HG02588 (cell line): Measurements from ENCODE around the gene CST5.
"Not testable (repeated sequence)": the region's sequence is repeated elsewhere in the genome, so short reads cannot be mapped to it uniquely, and the experiment has no call there.

Experiments
- ATAC-seq: cut with Tn5 transposase; IDR thresholded peaks from one replicate; pipeline ENCODE4 v1.9.1; 2021; ENCODE audit warnings: mild to moderate bottlenecking, moderate library complexity; ENCODE audit not compliant: unreplicated experiment

Gene CST5, protein sequence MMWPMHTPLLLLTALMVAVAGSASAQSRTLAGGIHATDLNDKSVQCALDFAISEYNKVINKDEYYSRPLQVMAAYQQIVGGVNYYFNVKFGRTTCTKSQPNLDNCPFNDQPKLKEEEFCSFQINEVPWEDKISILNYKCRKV

DNA sequence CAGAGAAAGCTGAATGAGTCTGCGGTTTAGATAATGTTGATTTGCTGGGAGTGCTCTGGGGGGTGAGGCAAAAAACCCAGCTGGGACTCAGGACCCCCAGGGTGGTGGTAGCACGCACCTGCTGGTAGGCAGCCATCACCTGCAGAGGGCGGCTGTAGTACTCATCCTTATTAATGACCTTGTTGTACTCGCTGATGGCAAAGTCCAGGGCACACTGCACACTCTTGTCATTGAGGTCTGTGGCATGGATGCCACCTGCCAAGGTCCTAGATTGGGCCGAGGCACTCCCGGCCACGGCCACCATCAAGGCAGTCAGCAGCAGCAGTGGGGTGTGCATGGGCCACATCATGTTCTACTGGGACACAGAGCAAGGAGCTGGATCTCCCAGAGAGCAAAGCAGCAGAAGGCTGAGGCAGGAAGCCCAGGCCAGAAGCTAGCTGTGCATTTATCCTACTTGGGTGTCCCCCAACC lies at the start of gene CST5:
Gene CST5, minus strand, starts transcription at position 421 of the 471 bp plus-strand sequence. Its CDS starts 72 bp downstream, at position 349.
- ATAC-seq, result no peak

DNA sequence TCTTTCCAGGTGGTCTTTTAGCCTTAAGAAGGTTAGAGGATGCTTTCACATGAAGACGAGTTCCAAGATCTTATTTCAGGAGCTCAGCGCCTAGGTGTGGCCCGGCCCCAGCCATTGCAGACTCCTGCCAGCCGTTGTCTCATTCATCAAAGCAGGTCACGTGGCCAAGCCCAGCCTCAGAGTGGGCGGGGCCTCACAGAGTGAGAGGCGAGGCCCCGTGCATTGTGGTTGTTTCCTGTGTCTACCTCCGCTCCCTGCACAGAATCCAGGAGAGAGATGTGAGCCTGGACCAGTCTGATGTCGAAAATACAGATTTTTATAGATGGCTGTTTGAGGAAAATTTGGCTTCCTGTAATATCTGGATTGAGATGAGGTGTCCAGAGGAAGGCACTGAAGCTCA lies 49.2 kb upstream of the CST5 start:
- no peak for ATAC-seq

DNA sequence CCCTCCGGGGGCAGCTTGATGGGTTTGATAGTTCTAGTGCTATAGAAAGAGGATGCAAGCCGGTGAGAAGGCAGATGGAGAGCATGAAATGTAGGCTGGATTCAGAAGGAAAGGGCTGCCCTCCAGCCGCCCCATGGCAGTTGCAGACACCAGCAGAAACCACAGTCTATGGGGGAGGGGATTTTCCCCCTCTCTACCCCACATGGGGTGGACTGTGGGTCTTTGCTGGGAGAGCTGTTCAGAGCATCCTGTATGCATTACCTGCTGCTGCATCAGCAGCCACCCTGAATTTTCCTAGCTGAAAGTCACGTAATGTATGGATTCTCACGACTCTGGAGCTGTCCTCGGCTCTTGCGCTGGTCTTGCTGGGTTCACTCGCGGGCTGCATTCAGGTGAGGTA lies 48.8 kb upstream of the CST5 start:
- no peak for ATAC-seq

DNA sequence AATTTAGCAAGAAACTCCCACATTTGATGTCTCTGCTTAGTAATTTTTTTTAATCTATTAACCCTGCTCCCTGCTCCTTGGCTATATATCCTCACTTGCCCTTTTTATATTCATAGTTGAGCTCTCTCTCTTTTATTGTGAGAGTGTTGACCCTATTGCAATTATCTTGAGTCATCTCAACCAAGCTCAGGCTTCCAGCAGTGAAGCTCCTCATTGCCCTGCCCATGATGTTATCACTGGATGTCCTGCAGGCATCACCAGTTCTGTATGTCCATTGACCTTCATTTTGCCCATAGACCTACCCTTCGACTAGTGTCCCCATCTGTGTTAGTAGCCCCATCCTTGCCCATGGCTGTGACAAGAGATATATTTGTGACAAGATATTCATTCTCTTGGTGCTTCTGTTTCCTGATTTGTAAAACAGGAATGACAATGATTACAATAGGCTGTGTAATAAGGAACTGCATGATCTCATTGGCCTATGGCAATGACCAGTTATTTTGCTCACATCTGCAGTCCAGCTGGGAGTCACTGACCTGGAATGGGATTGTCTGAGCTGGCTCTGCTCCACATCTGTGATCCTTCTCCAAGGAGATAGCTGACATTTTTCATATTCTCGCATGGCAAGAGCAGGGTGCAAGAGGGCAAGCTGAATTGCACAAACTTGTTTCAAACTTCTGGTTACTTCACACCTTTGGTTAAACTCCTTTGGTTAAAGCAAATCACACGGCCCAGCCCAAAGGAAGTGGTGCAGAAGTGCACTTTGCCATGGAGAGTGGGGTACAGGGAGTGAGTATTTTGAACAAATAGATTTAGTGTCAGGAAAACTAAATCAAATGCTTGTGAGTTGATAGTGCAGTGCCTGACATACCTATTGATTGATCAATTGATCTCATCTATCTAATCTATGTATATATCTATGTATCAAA lies 47.7 kb upstream of the CST5 start:
- ATAC-seq, result no peak

DNA sequence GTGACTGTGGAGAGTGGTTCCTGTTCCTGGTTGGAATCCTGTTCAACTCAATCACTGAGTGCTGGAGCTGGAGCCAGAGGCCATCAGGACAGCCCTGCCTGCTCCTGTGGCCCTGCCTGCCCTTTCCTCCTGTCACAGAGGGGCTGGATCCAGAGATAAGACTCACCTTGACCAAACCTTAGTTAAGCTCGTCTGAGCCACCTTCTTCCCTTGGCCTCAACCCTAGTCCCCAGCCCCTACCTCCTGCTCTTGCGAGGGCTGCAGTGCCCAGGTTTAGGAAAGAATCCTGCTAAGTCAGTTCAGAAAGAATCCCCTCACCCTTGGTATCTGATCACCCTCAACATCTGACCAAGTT lies 47.0 kb upstream of the CST5 start:
- ATAC-seq, result no peak

DNA sequence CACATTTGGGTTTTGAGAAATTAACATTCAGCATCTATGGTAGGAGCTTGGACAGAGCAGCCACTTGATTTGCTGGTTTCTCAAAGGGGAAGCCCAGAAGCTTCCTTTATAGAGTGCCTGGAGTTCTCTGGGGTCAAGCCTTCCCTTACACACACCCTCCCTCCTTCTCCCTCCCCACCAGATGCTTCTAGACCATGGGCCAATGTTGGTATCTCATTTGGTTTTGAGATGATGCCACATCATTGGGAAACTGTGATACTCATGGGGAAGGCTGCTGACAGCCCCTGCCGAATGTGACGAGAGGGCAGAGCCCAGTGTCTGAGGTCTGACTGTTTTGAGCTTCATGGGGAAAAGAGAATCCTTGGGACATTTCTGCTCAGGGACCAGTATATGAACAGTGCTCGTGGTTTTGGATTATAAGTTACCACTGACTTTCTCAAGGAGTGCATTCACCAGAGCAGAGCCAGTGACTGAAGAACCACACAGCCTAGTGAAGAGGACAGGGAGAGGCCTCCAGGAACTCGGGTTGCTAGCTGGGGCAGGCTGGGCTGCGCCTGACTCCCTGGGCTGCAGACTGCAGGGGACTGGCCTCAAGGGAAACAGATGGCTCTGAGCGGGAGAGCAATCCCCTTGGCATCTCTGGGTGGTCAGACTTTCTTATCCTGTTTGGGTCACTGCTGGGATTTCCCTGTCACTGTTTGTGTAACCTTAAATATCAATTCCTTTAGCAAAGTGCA lies 46.4 kb upstream of the CST5 start:
- no peak for ATAC-seq

DNA sequence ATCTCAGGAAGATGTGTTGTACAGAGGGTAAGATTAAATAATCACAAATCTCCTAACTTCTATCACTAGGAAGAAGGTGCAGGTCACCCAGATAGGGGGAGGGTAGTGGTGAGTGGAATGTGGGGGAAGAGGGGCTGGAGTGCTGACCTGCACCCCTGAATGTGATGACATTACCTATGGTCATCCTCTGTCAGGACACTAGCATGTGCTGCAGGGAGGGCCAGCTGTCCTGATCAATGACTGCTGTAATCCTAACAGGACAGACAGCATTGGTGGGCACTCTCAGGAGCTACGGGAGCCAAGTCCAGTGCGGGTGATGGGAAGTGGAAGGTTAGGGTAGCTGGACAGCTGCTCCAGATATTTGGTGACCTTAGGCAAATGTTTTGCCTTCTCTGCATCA lies 45.2 kb upstream of the CST5 start:
- no peak for ATAC-seq

DNA sequence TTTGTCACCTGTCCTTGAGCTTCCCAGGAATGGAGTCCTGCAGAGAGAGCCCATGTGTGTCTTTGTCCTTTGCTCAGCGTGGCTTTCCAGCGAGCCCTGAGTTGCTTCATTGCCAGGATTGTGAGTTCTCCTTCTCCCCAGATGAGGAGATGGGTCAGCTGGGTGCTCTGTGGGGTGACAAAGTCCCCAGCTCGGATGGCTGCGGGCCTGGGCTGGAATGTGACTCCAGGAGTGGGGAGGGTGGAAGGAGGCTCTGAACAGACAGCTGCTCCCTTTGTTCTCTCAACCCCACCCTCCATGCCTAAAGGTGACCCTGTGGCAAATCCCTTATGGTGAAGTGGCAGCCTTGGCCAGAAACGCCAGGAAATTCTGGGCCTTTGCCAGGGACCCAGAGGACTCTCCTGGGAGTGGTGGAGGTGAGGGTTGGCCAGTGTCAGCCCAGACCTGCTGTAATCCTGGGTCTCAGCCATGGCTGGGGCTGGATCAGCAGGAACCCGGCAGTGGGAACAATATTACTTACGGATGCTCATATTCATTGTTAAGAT lies 44.4 kb upstream of the CST5 start:
- ATAC-seq, result no peak

DNA sequence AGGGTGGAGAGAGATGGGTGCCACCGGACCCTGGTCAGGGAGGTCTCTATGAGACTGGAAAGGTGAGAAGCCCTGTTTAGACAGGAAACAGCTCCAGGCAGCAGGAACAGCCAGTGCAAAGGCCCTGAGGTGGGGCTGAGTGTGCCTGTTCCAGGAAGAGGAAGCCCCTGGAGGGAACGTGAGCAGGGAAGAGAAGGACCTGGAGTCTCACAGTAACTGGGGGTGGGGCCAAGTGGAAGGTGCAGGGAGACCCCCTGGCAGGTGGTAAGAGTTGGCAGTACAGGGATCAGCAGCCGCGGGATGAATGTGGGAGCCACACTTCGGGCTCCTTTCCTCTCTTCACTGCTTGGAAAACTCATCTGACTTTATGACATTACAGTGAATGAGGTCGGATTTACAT lies 43.8 kb upstream of the CST5 start:
- ATAC-seq, result no peak

DNA sequence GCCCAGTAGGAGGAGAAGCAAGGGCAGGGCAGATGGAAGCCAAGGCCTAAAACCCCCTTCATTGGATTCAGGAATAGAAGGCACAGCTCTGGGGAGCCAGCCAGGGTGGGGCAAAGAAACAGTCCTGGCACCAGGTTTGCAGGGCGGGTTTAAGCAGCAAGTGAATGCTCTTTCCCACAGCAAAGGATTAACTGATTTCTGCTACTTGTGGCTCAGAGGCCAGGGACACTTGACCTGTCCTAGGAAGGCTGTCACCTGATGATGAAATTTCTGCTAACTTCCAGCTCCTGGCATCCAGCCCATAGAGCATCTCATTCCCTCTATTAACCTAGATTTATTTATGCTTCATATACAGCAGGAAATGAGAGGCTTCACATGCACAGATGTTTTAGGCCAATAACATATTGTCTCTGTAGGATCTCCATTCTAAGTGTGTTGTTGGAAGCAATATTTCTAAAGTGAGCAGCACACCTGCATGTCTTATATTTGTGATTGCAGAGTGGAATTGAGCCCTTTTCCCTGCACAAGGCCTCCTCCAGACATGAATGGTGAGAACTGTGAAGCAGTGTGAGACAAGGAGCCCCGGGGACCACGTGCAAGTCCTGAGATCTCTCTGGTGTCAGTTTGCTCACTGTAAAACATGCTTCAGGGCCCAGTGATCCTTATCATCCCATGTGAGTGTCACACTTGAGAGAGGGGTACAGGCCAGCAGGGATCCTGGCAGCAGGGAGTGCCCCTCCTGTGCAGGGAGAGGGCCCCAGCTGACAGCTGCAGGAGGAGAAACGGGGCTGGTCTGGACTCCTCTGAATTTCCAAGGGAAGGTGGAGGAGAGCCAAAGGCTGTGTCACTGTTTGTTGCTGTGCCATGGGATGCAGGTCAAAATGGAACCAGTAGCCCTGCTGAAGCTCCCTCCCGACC lies 41.1 kb upstream of the CST5 start:
- no peak for ATAC-seq

DNA sequence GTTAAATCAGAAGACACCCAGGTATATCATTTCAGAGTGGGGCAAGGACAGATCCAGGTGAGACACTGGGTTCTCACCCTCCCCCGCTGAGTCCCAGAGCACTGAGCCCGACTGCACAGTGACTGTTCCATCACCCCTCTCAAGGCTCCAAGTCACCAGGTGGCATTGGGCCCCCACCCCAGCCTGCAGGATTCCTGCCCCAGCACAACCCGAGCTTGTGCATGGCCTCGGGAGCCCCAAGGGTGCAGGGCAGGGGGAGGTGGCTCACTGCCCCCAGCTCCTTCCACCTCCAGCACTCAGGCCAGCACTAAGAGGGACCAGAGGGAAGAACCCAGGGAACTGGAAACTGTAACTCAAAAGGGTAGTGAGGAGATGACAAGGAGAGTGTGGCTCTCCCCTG lies 39.3 kb upstream of the CST5 start:
- no peak for ATAC-seq

DNA sequence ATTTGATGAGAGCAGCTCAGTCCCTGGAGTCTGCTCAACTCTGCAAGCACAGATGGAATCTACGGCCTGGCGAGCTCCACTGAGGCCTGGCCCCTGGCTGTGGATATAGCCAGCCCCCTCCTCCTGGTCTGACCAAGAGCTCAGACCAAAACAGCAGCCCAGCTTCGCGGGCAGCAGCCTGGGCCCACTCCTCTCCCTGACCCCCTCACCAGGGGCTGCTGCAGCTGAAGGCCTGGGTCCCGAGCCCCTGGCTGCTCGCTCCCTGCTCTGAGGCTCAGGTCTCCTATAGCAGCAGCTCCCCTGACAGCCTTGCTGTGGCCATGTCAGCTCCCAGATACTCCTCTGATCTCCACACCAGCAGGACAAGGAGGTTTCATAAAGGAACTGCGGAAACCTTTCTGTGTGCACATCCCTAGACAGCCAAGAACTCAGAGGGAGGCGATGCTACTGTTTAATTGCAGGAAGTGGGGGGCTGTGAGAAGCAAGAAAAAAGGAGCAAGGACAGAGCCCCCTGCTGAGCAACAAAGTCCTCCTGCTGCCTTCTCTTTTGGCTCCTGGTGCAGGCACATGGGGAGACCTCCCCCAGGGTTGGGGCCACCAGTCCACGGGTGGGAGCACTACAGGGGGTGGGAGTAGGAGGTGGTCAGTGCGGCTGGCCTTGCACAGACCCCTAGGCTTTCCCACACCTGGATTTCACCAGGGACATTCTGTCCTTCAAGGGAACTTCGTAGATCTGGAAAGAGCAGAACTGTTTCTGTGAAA lies 38.7 kb upstream of the CST5 start:
- ATAC-seq, result no peak

DNA sequence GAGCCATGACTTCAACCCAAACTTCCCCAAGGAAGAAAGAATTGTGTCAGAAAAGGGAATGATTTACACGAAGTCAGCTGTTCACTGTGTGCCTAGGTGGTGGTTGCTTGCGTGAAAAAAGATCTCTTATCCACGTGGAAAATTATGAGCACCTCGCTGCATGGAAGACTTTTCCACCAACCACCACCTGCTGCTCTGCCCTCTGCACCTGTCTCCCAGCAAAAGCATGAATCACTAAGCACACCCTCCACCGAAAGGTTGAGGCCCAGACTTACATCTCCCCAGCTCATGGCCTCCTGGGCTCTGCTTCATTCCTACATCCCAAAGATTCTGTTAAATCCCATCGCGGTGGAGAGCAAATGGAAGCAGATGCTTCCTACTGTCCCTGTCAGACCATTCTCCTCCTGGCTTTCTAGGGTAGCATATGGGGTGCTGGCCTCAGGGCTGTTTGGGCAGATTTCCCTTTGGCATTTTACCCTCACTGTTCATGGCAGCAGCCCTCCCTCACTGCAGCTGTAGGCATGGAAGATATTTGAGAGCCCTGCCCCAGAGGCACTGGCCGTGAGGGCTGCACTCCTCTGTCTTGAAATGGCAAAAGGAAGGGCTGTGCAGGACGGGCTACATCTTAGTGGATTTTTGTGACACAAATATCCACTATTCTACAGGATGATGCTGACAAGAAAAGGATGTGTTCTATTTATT lies 37.6 kb upstream of the CST5 start:
- ATAC-seq, result no peak

DNA sequence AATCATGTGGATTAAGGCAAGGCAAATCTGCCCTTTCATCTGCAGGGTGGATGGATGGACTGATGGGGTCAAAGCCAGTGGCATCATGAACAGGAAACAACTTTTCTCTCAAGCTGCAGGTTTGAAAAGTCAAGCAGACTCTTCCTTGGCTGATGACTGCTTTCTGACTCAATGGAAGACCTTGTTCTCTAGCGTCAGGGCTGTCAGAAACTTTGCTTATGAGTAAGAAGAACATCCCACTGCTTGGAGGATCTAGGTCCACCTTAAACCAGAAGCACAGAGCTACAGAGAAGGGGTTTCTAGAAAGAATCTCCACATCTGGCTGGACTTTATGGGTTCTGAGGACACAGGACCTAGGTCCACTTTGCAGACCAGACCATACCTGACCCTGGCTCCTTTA lies 36.3 kb upstream of the CST5 start:
- ATAC-seq, result no peak

DNA sequence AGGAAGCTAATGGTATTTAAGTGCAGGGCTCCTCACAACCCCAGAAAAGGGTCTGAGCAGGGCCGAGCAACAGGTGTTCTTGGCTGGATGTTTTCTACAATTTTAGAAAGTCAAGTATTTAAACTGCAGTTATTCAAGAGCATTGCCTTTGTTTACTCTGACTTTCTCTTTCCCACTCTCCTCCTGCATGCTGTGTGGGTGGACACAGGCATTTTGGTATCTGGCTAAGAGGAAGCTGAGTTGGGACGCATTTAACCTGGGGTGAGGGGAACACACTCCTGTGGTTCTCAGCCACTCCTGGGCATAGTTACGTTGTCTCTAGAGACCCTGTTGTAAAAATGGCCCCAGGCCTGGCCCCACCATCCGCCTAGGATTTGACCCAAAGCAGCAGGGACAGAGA lies 34.9 kb upstream of the CST5 start:
- ATAC-seq, result not testable (repeated sequence)

DNA sequence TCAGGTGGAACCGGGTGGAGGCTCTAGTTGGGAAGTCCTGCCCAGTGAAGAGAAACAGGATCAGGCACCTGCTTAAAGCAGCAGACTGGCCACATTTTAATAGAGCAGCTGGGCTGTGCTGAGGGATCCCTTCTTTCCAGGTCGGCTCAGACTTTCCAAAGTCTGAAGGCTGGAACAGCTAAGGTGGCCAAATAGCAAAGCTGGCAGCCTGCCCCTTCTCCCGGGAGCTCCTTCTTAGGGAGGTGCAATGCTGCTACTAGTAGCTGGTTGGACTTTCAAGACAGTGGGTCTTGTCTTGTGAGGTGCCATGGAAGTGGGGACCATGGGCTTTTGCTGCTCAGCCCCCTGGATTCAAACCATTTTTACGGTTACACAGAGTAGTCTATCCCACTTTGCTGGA lies 30.7 kb upstream of the CST5 start:
- ATAC-seq, result no peak

DNA sequence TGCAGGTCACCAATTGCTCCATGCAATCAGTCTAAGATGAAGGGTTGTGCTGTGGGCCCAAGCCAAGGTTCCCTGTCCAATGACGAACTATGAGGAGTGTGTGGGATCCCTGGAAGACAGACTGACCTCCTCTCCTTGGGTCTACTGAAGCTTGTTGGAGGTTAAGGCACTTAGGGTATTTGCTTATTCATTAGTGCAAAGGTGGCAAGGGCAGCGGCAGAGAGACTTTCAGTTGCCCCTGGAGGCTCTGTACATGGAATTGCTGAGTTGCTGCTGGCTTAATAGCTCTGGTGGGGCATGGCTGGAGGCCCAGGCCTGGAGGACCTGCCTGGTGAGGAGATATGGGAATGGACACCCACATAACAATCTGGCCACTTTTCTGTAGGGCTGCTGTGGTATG lies 29.8 kb upstream of the CST5 start:
- ATAC-seq, result no peak

DNA sequence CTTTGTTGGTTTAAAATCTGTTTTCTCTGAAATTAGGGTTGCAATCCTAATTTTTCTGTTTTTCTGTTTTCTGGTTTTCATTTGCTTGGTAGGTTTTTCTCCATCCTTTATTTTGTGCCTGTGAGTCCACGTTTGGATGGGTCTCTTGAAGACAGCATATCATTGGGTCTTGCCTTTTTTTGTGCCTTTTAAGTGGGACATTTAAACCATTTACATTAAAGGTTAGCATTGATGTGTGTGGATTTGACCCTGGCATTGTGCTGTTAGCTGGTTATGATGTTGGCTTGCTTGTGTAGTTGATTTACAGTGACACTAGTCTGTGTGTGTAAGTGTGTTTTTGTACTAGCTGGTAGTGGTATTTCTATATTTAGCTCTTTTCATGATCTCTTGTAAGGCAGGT lies 28.0 kb upstream of the CST5 start:
- no peak for ATAC-seq

DNA sequence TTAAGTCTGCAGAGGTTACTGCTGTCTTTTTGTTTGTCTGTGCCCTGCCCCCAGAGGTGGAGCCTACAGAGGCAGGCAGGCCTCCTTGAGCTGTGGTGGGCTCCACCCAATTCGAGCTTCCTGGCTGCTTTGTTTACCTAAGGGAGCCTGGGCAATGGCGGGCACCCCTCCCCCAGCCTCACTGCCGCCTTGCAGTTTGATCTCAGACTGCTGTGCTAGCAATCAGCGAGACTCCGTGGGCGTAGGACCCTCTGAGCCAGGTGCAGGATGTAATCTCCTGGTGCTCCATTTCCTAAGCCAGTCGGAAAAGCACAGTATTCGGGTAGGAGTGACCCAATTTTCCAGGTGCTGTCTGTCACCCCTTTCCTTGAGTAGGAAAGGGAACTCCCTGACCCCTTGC lies 22.8 kb upstream of the CST5 start:
- not testable (repeated sequence) for ATAC-seq
